ENCODE data around the gene B3GNT5. TPM values are rescaled to one million over a fixed set of nuclear protein-coding genes. Genes with fewer than 3 reads are reported as not detected.

The B3GNT5 gene
- total RNA-seq, 1 donor from 2014 or later: 19.2 TPM

DNA sequence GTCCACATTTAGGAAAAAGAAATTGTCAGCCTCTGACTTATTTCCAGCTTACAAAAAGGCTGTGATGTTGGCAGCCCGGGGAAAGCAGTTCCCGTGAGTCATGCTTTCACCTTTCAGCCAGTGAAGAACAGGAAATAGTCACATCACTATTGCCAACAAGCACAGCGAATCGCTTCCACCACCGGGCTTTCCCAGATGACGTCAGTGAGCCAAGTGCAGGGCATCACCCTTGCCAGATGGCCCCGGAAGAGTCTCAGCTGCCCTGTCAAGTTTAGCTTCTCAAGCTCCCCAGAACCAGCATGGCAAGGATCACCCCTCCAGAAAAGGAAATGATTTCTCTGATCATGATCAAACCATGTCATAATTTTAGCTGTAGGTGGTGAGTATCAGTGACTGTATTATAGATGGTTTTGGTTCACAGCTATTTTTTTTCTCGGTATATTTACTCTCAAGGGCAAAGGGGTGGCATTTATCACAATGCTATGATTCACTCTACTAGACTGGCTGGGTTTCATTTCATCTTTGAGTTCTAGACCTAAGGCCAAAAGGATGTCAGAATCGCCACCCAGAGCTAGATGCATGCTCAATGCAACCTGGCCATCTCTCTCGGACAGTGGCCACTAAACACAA is 32.9 kb downstream of the B3GNT5 start:
- DNase-seq (ENCODE audit: low spot score in 2 of 2): peak; percentile 19 to 68
- no peak for FAIRE-seq

DNA sequence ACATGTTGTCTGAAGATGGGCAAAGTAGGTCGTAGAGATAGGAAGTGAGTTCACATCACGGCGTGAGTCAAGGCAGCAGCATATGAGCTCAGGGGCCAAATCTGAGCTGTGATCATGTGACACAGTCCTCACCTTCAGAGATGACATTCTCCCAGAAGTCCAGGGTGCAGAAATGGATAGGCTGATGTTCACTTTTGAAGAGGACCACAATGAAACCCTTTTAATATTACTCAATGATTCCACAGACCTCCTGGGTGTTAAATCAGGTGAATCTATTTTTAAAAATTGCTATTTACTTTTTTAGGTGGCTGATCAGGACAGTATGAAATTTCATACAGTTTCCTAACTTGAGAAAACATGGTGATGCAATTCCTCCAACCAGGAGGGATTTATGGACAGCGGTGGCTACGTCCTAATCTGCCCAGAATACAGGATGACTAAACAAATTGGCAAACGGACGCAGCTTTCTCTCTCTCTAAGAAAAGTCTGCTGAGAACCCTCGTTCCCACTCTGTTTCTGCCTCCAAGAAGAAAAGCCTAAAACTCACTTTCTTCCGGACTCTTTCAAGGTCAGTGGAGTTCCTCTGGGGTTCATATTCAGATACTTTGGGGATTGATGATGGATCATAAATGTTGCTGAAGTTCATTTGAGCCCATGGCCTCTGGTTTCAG is 34.4 kb downstream of the B3GNT5 start:
- FAIRE-seq: no peak
- no peak for DNase-seq (ENCODE audit: low spot score in 2 of 2)

DNA sequence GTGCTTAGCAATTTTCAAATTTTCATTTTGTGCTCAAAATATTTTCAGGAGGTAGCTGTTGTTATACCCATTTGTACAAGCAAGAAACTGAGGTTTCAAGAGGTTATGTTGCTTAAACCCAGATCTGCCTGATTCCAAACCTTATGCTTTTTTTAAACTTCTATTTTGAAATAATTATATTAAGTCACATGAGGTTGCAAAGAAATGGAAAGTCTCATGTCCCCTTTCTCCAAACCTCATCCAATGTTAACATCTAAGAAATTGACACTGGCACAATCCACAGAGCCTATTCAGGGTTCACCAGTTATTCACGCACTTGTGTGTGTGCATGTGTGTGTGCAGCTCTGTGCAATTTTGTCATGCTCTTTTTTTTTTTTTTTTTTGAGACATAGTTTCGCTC is 35.1 kb downstream of the B3GNT5 start:
- no peak for DNase-seq (ENCODE audit: low spot score in 2 of 2)
- FAIRE-seq: no peak

DNA sequence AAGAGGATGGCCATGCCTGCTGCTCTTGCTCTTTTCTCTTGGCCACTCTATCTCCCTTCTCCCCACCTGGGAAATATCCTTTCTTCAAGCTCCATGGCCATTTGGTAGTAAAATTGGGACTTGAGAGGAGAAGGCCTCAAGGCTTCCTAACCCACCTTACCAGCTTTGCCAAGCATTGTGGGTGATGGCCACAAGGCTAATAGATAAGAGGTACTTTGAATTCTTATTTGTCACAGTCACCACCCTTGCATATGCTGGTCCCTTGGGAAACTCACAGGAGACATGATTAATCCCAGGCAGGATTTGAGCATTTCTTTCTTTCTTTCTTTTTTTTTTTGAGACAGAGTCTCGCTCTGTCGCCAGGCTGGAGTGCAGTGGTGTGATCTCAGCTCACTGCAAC is 37.2 kb downstream of the B3GNT5 start:
- no peak for DNase-seq (ENCODE audit: low spot score in 2 of 2)
- no peak for FAIRE-seq

DNA sequence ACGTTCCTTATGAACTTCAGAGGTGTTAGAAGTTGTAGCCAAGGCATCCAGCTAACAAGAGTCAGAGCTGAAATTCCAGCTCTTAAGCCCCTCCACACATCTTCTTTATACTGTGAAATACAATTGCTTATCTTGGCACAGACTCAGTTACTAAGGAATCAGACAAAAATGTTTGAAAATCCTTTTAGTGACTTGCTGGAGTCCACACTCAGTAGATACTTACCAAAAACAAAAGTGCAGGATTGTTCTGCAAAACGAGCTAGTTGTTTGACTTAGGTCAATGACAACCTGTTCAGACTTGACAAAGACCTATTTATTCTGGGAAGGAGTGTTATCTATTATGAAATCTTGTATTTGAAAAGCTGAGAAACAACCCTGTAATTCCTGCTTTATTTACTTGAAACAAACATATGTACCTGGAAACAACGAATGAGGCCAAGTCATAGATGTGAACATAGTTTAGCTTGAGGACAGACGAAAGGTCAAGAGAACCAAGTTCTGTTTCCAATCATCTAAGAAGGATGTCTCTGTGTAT is 38.5 kb downstream of the B3GNT5 start:
- FAIRE-seq (no peak), DNase-seq (ENCODE audit: low spot score in 2 of 2) (no peak)

DNA sequence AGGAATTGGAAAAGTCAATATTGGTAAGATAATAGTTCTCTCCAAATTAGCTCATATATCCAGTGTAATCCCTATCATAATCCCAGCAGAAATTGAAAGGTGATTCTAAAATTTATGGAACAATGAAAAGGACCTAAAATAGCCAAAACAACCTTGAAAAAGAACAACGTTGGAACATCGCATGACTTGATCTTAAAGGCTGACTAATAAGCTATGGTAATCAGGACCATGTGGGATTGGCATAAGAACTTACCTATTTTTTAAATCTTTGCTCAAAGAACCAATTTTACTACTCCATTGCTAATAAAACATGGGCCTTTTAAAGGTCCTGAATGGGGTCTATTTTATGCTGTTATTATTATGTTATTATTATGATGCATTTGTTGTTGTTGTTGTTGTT is 40.9 kb downstream of the B3GNT5 start:
- DNase-seq (ENCODE audit: low spot score in 2 of 2): no peak
- FAIRE-seq: no peak

DNA sequence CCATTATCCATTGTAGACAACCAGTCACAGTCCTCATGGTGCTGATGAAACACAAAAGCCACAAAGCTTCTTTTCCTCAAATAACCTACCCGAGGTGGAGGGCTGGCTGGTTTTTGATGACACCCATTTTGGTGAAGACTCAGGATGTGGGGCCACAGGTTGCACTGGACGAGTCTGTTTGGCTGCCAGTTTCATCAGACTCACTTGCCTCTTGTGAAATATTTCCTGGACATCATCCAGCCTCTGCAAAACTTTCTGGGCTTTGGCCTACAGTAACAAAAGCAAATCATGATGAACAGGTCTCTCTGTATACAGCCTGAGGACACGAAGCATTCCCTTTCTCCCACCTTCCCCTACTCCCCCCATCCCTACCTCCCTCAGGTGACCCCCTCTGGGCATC is 42.2 kb downstream of the B3GNT5 start:
- DNase-seq (ENCODE audit: low spot score in 2 of 2) (no peak), FAIRE-seq (no peak)

DNA sequence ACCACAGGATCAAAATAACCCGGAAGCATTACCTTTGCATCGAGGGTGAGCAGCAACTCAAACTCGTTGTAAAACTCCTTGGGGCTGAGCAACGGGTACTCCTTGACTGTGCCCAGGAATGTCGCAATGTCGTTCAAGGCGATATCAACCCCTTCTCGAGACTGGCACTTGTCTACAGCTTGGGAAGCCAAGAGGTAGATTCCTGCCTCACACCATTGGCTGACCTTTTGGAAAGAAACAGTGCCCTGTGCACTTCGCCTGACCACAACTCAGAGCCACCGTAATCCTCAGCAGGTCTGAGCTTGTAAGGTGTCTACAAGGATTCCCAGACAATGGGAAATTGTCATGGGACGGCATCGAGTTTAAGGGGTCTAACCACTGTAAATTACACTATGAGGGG is 43.9 kb downstream of the B3GNT5 start:
- no peak for FAIRE-seq

DNA sequence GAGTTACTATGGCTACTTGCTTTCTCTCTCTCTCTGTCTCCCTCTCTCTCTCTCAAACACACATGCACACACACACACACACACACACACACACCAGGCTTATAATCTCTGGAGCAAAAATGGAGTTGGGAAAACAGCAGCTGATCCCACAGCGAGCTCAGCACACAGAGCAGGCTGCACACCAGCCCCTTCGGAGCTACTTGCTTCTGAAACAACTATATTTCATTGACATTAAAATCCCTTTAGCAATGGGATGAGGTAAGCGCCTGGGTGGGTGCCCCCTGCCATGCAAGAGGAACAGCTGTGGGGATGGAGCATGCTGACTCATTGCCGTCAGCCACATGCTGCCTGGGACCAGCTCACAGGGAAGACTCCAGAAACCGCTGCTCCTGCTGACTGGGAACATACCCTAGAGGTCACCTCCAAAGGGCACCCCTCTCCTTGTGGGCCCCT is 45.7 kb downstream of the B3GNT5 start:
- FAIRE-seq: no peak

More for the DNA sequence above, 43.9 kb downstream of the B3GNT5 start:
- DNase-seq (ENCODE audit: low spot score in 2 of 2): no peak

DNA sequence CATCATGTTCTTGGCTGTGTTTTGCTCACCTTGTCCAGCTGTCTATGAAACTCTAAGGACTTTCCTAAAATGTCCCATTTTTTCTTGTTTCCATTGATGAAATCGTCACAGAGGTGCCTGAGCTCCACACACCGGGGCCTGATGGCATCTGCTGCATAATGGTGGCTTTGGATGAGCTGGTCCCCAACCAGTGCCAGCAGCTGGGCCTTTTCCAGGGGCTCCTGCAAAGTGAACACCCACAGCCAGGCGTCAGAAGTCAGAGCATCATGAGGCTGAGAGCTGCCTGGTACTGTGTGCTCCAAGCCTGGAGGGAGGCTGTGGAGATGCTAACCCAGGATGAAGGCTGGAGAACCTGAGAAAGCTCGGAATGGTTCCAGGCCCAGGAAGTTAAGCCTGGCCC is 46.9 kb downstream of the B3GNT5 start:
- FAIRE-seq (no peak), DNase-seq (ENCODE audit: low spot score in 2 of 2) (no peak)

More for the DNA sequence above, 45.7 kb downstream of the B3GNT5 start:
- peak in 1 of 2 donors; percentile 56 for DNase-seq (ENCODE audit: low spot score in 2 of 2)

DNA sequence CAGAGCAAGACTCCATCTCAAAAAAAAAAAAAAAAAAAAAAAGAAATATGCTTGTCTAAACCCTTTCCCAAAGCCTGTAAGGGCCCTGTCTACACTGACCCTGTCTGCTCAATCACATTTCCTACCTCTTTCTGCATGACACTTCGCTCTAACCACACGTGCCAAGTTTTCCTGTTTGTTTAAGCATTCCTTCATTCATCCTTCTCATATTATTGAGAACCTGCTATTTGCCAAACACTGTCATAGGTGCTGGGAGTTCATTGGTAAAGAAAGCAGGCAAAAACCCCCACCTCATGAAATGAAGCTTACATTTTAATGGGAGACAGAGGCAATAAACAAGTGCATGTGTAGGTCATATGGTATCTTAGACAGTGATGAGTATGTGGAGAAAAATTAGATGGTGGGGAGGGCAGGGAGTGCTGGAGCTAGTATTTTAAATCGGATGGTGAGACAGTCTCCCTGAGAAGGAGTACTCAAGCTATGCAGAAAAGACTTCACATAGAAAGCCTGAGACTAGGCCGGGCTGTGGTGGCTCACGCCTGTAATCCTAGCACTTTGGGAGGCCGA is 48.0 kb downstream of the B3GNT5 start:
- FAIRE-seq (no peak), DNase-seq (ENCODE audit: low spot score in 2 of 2) (no peak)

DNA sequence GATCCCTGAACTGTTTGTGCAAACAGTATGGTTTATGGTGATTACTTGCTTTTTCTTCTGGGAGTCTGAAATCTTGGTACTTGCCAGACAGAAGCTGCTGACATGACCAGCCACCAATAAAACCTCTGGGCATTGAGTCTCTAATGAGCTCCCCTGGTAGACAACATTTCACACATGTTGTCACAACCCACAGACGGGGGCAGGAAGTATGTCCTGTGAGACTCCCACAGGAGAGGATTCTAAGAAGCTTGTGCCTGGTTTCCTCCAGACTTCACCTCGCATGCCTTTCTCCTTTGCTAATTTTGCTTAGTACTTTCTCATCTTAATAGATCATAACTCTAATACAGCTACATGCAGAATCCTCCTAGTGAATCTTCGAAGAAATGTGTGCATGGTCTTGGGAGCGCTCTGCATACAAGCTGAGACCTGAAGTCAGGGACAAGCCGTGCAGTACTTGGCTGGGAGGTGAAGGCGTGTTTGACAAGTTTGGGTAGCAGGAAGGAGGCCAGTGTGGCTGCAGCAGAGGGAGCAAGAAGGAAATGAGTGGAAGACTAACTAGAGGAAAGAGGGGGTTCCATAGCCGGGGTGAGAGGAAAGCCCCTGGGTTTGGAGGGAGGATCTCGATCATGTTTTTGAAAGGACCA is 49.0 kb downstream of the B3GNT5 start:
- no peak for DNase-seq (ENCODE audit: low spot score in 2 of 2)
- FAIRE-seq: no peak

DNA sequence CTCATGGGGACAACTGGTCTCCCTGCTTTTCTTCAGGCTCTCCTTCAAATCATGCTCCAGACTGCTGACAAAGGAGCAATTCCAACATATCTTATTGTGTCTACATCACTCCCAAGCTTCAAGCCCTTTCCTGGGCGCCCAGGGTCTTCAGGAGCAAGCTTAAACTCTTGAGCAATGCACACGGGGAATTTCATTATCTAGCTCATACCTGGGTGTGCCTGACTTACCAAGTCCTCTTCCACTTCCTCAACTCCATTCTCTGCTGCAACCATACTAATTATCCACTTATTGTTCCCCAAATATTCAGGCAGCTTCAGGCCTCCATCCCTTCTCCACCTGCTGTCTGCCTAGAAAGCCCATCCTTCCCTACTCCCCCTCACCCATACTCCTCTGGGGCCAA is 50.6 kb downstream of the B3GNT5 start:
- DNase-seq (ENCODE audit: low spot score in 2 of 2) (no peak), FAIRE-seq (no peak)

DNA sequence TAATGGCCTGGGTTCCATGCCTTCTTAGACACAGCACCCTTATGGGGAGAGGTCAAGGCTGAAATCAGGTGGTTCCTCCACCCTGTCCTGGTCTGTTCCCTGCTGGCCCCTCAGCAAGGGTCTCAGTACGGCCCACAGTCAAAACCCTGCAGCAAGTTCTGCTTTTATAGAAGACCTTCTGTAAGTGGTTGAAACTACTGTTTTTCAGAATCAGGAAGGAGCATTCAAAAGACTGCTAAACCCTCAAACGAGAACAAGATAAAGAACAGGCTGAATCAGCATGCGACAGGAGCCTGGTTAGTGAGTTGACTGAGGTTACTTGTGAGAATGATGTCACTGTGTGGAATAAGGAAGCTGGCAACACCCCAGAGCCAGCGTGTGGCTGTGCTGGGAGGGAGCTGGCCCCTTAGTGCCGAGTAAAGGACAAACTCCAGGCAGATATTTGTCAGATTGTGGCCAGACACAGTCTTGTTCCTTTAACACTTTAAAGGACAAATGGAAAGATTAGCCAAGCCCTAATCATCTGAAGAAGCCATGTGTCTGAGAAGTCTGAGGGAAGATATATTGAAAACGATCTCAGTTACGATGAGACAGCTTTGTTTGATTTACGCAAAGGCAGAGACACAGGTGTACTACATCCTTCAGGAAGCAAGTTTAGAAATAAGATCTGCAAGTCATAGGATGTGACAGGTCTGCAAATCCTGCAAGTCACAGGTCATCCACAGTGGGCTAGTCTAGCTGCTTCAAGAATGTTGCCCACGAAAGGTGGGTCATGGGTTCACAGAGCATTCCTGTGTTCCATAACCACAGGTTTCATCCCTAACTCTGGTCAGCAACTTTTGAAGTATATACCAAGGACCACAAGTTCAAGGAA is 54.0 kb downstream of the B3GNT5 start:
- DNase-seq (ENCODE audit: low spot score in 2 of 2) (peak in 1 of 2 donors; percentile 47), FAIRE-seq (no peak)

DNA sequence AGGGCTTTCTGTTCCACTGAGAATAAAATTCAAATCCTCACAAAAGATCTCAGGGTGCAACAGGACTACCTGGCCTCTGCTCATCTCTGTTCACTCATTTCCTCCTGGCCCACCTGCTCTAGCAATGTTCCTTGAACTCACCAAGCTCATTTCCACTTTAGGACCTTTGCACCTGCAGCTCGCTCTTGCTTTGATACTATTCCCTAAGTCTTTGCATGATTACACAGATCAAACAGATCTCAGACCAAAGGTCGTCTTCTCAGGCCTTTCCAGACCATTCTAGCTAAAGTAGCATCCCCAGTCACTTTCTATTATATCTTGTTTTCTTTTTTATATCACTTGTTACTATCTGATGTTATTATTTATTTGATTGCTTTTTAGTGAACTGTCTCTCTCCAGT is 54.7 kb downstream of the B3GNT5 start:
- DNase-seq (ENCODE audit: low spot score in 2 of 2) (no peak), FAIRE-seq (no peak)

DNA sequence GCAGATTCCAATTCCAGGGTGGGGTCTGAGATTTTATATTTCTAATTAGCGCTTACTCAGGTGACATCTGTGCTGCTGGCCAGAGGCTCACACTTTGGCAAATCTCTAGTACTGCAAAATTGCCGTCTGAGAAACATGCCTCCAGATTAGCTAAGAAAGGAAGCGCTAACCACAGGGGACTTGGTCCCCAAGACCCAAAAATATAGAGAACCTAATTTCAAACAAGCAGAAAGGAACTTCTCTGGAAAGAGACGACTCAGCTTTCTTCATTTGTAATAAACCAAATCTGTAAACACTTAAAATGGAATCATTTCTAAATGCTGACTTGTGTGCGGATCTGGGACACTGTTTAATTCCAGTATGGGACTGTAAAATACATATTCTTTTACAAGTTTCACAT is 55.7 kb downstream of the B3GNT5 start:
- no peak for FAIRE-seq
- DNase-seq (ENCODE audit: low spot score in 2 of 2): no peak

DNA sequence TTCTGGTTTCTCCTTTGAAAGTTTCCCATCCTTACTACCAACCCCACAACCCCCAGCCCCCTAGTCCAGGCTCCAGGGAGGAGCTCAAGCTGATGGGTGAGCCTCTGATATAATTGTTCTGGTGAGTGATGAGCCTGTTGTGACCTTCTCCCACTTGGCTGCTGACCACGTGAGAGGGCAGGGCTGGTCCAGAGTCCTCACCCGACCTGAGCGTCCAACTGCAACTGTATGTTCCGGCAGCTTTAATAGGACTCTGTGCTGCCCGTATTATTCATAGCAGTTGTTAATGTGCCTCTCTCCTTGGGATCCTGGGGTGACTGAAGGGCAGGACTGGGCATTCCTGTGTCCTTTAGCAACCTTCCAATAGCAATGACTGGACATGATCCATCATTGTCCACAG is 56.2 kb downstream of the B3GNT5 start:
- DNase-seq (ENCODE audit: low spot score in 2 of 2) (no peak), FAIRE-seq (no peak)

DNA sequence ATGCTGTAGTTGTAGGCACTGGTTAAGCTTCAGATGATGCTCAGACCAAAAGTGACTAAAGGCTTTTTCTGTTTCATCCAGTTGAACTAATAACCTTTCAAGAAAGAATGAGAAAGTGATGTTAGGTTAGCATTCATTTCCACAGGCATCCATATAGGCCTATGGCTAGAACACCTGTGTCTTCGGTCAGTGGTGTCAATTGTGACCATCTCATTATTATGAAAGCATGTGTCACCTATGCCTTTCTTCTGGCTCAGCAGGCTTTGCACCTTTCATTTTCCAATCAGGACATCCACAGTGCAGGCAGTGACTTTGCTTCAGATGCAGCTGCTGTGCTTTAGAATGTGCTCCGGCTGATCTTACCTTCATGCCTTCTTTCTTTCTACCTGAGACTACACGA is 57.9 kb downstream of the B3GNT5 start:
- no peak for DNase-seq (ENCODE audit: low spot score in 2 of 2)
- no peak for FAIRE-seq

DNA sequence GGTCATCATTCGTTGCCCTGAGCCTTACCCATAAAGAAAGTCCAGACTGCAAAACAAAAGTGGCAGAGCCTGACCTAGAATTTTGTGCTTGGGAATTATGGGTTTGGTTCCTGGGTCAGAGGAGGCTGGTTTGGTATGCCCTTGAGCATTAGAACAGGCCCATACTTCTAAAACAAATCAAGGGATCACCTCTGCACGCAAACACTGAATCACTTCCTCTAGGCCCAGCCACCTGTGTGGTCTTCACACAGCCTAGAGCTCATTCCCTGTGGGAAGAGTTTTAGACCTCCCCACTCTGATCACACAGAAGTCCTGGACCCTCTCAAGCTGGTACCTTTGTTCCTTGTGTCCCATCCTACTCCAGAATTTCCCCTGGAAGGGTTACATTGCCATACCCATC is 59.4 kb downstream of the B3GNT5 start:
- no peak for DNase-seq (ENCODE audit: low spot score in 2 of 2)
- FAIRE-seq: no peak

DNA sequence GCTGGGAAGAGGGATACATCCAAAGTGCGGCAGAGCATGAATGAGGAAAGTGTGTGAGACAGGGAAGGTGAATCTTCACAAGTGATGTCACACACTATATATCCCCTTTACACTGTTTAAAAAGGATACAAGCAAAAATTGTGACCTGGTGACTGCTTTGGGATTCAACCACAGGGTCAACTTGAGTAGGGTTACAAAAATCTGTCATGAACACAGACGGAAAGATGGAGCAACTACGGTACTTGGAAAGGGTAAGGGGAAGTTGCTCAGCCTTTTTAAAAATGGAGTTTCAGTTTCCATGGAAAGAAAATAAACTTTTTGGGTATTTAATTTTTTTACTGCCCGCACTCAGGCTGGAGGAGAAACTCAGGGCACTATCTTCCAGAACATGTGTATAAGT is 60.3 kb downstream of the B3GNT5 start:
- DNase-seq (ENCODE audit: low spot score in 2 of 2): no peak
- no peak for FAIRE-seq
